HG03565 (cell line): Measurements from ENCODE around the gene TPI1.
"Not testable (repeated sequence)": the region's sequence is repeated elsewhere in the genome, so short reads cannot be mapped to it uniquely, and the experiment has no call there.

Experiments used
- ATAC-seq: cut with Tn5 transposase; IDR thresholded peaks from one replicate; pipeline ENCODE4 v1.9.1; 2021; ENCODE audit warnings: mild to moderate bottlenecking, moderate library complexity; ENCODE audit not compliant: unreplicated experiment

The TPI1 gene

GRCh38 chr12:6866920-6867412 lies 365 bp upstream of the TPI1 start:
- no peak for ATAC-seq

GRCh38 chr12:6868211-6869048 lies 1.1 kb downstream of the TPI1 start:
- no peak for ATAC-seq

- no peak for ATAC-seq
Measured at GRCh38 chr12:6869049-6870021, 2.0 kb downstream of the TPI1 start.

- not testable (repeated sequence) for ATAC-seq
Measured at GRCh38 chr12:6870304-6870703, 3.0 kb downstream of the TPI1 start.

- no peak for ATAC-seq
Measured at GRCh38 chr12:6871052-6871957, 4.0 kb downstream of the TPI1 start.

GRCh38 chr12:6872073-6873048 lies 5.0 kb downstream of the TPI1 start:
- no peak for ATAC-seq

- peak; percentile 66 for ATAC-seq
Measured at GRCh38 chr12:6873094-6874014, 6.0 kb downstream of the TPI1 start, which contains the start of gene SPSB2. TSS of gene SPSB2 (minus strand) at chr12:6873303. CDS start at chr12:6872901, 402 bp downstream.

GRCh38 chr12:6874015-6874368 lies 6.7 kb downstream of the TPI1 start:
- not testable (repeated sequence) for ATAC-seq

GRCh38 chr12:6879824-6880223 lies 12.5 kb downstream of the TPI1 start:
- ATAC-seq: not testable (repeated sequence)

- no peak for ATAC-seq
Measured at GRCh38 chr12:6883252-6883651, 15.9 kb downstream of the TPI1 start.

- ATAC-seq: no peak
Measured at GRCh38 chr12:6883683-6884082, 16.4 kb downstream of the TPI1 start.

- ATAC-seq: no peak
Measured at GRCh38 chr12:6884539-6884938, 17.2 kb downstream of the TPI1 start.

GRCh38 chr12:6886206-6886999 lies 19.1 kb downstream of the TPI1 start:
- ATAC-seq: not testable (repeated sequence)

GRCh38 chr12:6887460-6887859 lies 20.1 kb downstream of the TPI1 start:
- no peak for ATAC-seq

- no peak for ATAC-seq
Measured at GRCh38 chr12:6888360-6888759, 21.0 kb downstream of the TPI1 start.

GRCh38 chr12:6888794-6889193 lies 21.5 kb downstream of the TPI1 start:
- not testable (repeated sequence) for ATAC-seq
